OCI-M2 (cell line): Measurements from ENCODE around the gene BMERB1.
"Not testable (repeated sequence)": the region's sequence is repeated elsewhere in the genome, so short reads cannot be mapped to it uniquely, and the experiment has no call there.

ENCODE experiments used
- DNase-seq: peaks from one replicate; lab custom pipeline; 2025; ENCODE audit not compliant: unreplicated experiment; lab: John Stamatoyannopoulos, UW

The BMERB1 gene

DNA sequence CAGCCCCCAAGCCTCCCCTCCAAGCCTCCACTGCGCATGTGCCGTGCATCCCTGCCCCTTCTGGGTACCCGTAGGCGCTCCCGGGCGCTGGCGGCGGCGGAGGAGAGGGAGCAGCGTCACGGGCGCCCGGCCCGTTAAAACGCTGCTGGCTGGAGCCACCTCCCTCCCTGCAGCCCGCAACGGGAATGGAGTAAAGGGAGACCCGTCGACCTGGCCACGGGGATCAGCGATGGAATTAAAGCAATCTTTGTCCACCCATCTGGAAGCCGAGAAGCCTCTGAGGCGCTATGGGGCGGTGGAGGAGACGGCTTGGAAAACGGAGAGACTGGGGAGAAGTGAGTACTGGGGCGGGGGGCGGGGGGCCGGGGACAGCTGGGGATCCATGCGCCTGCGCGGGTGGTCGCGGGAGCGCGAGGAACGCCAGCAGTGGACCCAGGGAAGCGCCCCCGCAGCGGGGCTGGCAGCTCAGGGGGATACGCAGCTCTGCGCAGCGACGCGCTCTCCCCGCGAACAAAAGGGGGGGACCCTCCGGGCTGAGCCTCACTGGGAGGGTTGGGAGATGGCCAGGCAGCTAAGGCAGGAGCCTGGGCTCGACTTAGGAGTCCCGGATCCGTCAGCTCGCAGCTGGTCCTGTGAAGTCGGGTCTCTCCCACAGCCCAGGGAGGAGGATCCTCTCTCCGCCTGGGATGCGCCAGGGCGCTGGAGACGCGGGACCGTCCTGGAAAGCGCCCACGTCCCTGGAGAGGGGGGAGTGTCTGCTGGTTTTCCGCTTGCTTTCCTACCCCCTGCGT lies at the start of gene BMERB1:
TSS of gene BMERB1 (plus strand) at position 164 of the 791 bp plus-strand sequence. CDS start at position 230, 66 bp downstream.
- DNase-seq = no peak

DNA sequence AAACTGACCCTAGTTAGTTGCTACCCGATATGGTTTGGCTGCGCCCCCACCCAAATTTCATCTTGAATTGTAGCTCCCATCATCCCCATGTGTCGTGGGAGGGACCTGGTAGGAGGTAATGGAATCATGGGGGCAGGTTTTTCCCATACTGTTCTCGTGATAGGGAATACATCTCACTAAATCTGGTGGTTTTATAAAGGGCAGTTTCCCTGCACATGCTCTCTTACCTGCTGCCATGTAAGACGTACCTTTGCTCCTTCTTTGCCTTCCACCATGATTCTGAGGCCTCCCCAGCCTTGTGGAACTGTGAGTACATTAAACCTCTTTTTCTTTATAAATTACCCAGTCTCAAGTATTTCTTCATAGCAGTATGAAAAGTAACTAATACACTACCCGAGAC lies 46.3 kb upstream of the BMERB1 start:
- not testable (repeated sequence) for DNase-seq

DNA sequence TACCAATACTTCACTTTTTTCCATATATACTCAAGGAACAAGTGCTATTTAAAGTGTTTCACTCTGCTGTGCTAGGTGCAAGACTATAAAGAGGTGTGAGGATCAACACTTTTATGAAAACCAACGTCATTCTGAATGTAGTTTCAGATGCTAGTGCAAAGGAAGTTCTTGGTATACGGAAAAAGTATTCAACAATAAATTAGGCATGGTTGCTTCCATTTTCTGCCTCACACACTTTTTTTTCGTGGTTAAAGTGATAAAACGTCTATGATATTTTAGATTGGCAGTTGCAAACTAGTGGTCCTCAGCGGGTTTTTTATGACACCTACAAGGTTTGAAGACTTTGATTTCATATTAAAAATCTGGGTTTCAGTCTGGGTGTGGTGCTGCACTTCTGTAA lies 44.5 kb upstream of the BMERB1 start:
- DNase-seq = not testable (repeated sequence)

DNA sequence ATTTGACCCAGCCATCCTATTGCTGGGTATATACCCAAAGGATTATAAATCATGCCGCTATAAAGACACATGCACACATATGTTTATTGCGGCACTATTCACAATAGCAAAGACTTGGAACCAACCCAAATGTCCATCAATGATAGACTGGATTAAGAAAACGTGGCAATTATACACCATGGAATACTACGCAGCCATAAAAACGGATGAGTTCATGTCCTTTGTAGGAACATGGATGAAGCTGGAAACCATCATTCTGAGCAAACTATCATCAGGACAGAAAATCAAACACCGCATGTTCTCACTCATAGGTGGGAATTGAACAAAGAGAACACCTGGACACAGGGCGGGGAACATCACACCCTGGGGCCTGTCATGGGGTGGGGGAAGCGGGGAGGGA lies 41.4 kb upstream of the BMERB1 start:
- not testable (repeated sequence) for DNase-seq

DNA sequence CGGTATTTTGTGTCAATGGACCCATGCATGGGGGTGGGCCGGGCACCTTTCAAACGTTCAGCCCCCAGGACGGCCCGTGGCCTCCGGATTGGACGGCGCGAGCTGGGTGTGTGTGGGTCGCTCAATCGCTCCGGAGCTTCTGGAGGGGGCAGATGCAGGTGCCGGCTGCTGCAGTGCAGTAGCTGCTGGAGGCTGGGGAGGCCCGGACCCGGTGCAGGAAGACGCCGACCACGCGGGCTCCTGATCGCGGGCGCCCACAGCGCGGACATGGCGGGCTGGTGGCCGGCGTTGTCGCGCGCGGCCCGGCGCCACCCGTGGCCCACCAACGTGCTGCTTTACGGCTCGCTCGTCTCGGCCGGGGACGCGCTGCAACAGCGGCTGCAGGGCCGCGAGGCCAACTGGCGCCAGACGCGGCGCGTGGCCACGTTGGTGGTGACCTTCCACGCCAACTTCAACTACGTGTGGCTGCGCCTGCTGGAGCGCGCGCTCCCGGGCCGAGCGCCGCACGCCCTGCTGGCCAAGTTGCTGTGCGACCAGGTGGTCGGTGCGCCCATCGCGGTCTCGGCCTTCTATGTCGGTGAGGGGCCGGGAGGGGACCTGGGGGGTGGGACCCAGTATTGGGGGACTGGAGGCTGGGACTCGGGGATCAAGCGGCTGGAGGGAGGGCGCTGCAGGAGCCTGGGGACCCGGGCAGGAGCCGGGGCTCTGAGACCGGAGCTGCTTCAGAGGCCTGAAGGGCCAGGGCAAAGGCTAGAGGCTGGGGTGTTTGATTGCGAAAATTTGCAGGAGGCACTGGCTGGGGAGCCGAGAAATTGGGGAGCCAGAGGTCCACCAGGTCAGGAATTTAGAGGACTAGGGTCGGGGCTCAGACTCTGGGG lies 38.5 kb upstream of the BMERB1 start, which contains the start of gene MPV17L:
TSS of gene MPV17L (plus strand) at position 124 of the 878 bp plus-strand sequence. CDS start at position 268, 144 bp downstream.
- not testable (repeated sequence) for DNase-seq

DNA sequence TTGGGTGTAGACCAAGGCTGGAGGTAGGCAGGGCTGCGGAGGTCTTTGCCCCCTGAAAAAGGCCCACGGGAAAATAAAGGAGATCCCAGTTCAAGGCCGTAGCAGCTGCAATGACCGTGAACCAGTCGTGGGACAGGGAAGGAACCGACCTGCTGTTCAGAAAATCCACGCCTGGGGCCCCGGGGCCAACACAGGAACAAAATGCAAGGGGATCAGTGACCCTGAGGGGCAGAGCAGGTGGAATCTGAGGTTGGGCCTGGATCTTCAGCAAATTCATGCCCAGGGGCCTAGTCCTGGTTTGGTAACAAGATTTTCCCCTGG lies 37.9 kb upstream of the BMERB1 start:
- DNase-seq = not testable (repeated sequence)

DNA sequence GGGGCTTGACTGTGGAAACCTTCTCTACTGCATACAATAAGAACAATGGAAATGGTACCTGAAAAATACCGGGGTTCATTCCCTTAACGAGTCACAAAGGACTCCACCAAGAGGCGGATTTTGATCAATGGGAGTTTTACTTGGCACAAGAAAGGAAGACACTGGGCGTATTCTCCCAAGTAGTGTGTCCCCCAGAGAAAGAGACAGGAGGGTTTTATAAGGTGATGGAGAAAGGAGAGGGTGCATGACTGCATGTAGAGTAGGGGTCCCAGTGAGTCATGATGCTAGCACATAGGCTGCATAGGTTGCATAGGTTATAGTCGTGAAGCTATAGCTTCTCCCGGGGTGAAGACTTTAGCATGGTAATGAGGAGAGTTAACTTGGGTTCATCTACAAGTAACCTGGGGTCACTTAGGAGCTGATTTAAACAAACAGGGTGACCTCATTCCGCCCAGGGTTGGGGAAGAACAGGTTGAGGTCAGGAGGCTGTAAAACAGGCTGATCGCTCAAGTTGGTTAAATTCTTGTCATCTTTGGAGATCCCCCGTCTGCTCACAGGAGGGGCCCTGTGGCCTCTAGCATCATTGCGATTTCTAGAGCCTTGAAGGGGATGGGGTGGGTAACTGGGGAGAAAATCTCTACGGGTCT lies 37.3 kb upstream of the BMERB1 start:
- no peak for DNase-seq

DNA sequence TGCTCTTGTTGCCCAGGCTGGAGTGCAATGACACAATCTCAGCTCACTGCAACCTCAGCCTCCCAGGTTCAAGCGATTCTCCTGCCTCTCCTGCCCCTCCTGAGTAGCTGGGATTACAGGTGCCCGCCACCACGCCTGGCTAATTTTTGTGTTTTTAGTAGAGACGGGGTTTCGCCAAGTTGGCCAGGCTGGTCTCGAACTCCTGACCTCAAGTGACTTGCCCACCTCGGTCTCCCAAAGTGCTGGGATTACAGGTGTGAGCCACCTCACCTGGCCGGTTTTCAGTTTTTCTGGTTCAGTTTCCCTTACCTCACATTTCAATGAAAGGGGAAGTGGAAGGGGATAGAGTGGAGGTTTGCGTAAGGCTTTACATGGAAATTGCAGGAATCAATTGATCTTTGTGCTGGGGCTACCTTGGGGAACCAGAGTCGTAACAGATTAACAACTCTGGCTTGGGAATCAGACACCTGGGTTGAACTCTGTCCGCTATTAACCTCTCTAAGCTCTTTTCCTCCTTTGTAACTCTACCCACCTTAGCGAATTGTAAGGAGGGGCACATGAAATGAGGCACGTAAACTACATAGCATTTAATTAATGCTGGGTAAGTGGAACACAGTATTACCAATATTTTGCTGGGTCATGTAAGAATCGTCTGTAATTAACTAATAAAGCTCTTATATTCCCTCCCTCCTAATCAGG lies 35.6 kb upstream of the BMERB1 start:
- no peak for DNase-seq

DNA sequence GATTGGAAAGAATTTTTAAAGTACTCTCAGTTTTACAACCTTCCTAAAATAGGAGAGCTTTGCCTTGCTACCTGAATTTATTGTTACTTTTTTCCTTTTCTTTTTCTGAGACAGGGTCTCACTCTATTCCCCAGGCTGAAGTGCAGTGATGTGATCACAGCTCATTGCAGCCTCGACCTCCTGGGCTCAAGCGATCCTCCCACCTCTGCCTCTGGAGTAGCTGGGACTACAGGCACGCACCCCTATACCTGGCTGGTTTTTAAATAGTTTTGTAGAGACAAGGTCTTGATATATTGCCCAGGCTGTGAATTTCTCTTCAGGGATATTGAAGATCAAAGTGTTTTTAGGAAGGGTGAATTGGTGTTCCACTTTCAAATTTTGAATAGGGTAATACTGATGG lies 35.1 kb upstream of the BMERB1 start:
- DNase-seq = no peak

DNA sequence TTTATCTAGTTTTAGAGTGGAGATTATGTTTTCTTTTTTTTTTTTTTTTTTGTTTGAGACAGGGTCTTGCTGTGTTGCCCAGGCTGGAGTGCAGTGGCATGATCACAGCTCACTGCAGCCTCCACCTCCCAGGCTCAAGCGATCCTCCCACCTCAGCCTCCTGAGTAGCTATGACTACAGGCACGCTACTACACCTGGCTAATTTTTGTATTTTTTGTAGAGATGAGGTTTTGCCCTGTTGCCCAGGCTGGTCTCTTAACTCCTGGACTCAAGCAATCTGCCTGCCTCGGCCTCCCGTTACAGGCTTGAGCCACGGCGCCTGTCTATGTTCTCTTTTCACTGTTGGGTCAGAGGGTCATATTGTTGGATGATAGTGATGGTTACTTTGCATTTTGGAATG lies 34.1 kb upstream of the BMERB1 start:
- DNase-seq = not testable (repeated sequence)

DNA sequence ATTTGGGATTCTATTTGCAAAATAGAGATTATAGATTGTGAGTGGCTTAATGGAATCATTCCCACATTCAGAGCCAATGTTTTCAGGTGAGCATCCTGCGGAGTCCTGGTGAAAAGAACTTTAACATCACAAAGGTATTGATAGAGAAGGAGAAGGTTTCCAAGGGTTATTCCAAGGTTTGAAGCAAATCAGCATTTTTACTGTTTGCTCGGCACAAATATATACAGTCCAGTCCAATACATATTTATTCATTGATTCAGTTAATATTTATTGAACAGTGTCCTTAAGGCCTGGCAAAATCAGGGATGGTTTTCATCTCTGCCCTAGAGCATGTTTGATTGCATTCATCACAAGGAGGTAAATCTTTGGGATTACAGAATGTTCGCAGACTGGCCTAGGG lies 32.4 kb upstream of the BMERB1 start:
- DNase-seq = no peak

DNA sequence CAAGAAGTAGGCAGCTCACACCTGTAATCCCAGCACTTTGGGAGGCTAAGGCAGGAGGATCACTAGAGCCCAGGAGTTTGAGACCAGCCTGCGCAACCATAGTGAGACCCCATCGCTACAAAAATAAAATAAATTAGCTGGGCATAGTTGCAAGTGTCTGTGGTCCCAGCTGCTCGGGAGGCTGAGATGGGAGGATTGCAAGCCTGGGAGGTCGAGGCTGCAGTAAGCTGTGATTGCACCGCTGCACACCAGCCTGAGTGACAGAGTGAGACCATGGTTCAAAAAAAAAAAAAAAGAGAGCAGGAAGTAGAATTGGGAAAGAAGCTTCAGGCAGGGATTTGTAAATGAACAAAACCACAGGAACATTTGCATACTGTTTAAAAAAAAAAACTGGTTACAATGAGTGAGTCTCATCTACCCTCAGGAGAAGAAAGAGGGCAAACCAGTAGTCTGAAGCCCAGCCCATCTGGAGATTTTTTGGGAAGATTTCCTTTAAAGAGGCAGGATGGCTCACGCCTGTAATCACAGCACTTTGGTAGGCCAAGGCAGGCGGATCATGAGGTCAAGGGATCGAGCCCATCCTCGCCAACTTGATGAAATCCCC lies 30.9 kb upstream of the BMERB1 start:
- DNase-seq = no peak

DNA sequence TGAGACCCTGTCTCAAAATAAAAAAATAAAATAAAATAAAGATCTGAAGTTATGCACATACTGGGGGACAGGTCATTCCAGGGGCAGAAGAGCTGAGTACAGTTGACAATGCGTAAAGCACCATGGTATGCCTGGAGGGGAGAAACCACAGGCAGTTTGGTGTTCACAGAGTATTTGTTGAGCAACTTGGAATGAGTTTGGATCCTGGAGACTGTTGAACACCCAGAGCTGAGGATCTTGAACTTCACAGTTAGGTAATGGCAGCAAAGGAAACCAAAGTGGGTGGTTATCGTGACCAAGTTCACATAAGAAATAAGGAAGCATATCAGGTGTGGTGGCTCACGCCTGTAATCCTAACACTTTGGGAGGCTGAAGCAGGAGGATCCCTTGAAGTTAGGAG lies 30.3 kb upstream of the BMERB1 start:
- not testable (repeated sequence) for DNase-seq

DNA sequence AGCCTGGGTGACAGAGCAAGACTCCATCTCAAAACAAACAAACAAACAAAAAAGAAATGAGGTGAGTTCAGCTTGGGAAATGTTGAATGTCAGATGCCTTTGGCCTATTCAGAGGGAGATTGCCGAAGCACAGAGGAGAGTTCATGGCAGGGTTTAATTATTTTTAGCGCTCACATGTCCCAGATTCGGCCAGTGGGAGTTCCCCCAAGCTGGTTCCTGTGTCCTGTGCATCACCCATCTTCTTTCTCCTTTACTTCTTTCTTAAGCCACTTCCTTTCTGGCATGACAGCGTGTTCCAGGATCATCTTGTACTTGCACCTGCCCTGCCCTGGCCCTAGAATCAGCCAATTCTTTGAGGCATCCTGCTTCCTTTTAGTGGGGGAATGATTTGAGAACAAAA lies 29.6 kb upstream of the BMERB1 start:
- DNase-seq = no peak

DNA sequence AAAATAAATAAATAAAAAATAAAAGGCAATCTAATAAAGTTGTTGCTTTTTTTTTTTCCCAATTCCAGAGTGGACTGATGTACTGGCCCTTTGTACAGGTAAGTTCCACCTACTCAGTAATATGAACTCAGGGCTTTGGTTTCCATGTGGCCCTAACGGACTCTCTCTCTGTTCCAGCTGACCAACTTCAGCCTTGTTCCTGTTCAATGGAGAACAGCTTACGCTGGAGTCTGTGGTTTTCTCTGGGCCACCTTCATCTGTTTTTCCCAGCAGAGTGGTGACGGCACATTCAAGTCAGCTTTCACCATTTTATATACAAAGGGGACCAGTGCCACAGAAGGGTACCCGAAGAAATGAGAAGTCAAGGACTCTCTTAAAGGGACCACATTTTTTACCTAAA lies 26.6 kb upstream of the BMERB1 start:
- DNase-seq = not testable (repeated sequence)

DNA sequence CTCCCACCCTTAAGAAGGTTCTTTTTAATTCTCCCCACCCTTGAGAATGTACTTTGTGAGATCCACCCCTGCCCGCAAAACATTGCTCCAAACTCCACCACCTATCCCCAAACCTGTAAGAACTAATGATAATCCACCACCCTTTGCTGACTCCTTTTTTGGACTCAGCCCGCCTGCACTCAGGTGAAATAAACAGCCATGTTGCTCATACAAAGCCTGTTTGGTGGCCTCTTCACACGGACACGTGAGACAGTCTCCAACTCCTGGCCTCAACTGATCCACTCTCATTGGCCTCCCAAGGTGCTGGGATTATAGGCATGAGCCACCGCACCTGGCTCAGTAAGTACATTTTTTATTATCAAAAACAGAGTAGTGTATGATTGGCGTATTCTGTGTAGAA lies 24.9 kb upstream of the BMERB1 start:
- DNase-seq = not testable (repeated sequence)

DNA sequence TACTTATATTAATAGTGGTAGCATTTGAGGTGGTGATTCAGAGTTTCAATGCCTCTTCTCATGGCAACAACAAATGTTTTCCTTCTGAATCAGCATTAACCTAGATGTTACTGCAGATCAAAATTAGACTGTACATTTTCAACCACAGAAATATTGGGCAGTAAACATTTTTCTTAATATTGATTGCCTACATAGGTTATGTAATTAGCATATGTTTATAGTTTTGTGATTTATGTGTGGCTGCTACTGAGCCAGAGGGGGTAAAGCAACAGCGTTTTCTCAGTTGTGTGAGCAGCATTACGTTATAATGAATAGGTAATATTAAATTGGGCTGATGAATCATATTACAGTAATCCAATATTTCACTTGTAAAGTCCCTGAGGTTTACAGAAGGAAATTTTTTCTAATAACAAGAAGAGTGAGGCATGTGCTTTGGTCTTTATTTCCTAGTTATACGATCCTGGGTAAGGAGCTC lies 18.8 kb upstream of the BMERB1 start:
- no peak for DNase-seq

DNA sequence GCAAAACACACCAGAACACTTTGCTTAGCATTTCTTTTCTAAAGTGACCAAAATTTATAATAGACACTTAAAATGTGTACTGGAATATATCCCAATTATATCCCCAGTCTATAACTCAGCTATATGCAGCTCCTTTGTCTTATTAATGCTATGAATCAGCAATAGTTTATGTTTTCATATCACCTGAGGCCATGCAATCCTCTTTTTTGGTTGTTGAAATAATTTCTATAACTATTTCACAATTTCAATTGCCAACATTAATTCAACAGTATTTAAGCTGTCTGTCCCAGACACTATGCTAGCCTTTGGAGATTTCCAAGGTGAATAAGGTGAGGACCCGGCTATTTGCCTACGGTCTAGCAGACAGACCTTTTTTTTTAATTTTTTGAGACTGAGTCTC lies 17.2 kb upstream of the BMERB1 start:
- DNase-seq = no peak

DNA sequence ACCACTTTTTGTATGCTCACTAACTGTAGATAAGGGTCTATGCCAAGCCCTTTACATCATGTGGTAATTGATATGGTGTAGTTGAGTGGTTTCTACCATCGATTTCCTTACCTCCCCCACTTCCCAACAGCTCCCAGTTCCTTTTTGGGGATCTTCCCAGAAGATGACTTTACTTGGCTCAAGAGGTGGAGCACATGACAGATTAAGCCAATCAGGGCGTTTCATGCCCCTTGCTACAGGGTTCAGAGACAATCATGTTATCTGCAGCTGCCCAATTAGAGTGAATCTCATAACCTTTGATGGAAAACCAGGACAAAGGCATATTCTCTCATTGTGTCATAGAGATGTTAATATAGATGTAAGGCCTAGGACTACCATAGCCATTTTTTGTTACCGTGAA lies 16.2 kb upstream of the BMERB1 start:
- no peak for DNase-seq

DNA sequence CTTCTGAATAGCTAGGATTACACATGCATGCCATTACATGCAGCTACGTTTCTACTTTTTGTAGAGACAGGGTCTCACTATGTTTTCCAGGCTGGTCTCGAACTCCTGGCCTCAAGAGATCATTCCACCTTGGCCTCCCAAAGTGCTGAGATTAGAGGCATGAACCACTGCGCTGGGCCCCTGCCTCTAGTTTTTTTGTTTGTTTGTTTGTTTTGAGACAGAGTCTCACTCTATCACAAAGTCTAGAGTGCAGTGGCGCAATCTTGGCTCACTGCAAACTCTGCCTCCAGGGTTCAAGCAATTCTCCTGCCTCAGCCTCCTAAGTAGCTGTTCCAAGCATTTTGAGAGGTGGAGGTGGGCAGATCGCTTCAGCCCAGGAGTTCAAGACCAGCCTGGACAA lies 12.7 kb upstream of the BMERB1 start:
- DNase-seq = not testable (repeated sequence)
